HG03066 (cell line): ENCODE results near the gene LSM14A.
"Not testable (repeated sequence)": the region's sequence is repeated elsewhere in the genome, so short reads cannot be mapped to it uniquely, and the experiment has no call there.

Source experiments
- ATAC-seq: cut with Tn5 transposase; IDR thresholded peaks from one replicate; pipeline ENCODE4 v1.9.1; 2021; ENCODE audit warnings: low read depth; ENCODE audit not compliant: unreplicated experiment

LSM14A gene

GRCh38 chr19:34253167-34253566, 80.9 kb downstream of the LSM14A start:
- not testable (repeated sequence) for ATAC-seq

GRCh38 chr19:34253681-34254045, 81.4 kb downstream of the LSM14A start:
- ATAC-seq = not testable (repeated sequence)

- ATAC-seq = peak; percentile 90
Observed at GRCh38 chr19:34254046-34254697, 81.9 kb downstream of the LSM14A start, which contains the start of gene GARRE1. Gene GARRE1, plus strand, starts transcription at chr19:34254554. Its CDS starts 45,920 bp downstream, at chr19:34300474.

- ATAC-seq = peak; percentile 43
Observed at GRCh38 chr19:34254698-34255432, 82.6 kb downstream of the LSM14A start.

- no peak for ATAC-seq
Observed at GRCh38 chr19:34255546-34255945, 83.2 kb downstream of the LSM14A start.

- ATAC-seq = no peak
Observed at GRCh38 chr19:34256835-34257558, 84.7 kb downstream of the LSM14A start.

GRCh38 chr19:34257559-34257924, 85.2 kb downstream of the LSM14A start:
- ATAC-seq = no peak

GRCh38 chr19:34259367-34260095, 87.2 kb downstream of the LSM14A start:
- no peak for ATAC-seq

GRCh38 chr19:34260771-34261173, 88.5 kb downstream of the LSM14A start:
- ATAC-seq = no peak

- no peak for ATAC-seq
Observed at GRCh38 chr19:34261334-34262109, 89.2 kb downstream of the LSM14A start.

GRCh38 chr19:34263745-34264237, 91.5 kb downstream of the LSM14A start:
- ATAC-seq = no peak

GRCh38 chr19:34265221-34265650, 92.9 kb downstream of the LSM14A start:
- no peak for ATAC-seq

- ATAC-seq = no peak
Observed at GRCh38 chr19:34269081-34269480, 96.8 kb downstream of the LSM14A start.

GRCh38 chr19:34269489-34269888, 97.2 kb downstream of the LSM14A start:
- no peak for ATAC-seq

GRCh38 chr19:34269968-34270621, 97.8 kb downstream of the LSM14A start:
- peak; percentile 61 for ATAC-seq

- ATAC-seq = no peak
Observed at GRCh38 chr19:34273121-34273520, 100.8 kb downstream of the LSM14A start.

- ATAC-seq = no peak
Observed at GRCh38 chr19:34274284-34274826, 102.1 kb downstream of the LSM14A start.

- no peak for ATAC-seq
Observed at GRCh38 chr19:34274827-34275625, 102.7 kb downstream of the LSM14A start.
